Measurements from ENCODE around the gene EXOC4.
"Not testable (repeated sequence)": the region's sequence is repeated elsewhere in the genome, so short reads cannot be mapped to it uniquely, and the experiment has no call there.

EXOC4 gene

GRCh38 chr7:133252858-133253518, at the start of gene EXOC4:
TSS of gene EXOC4 (plus strand) at chr7:133253078.
- H3K9me3 ChIP-seq (ENCODE audit: low read length), result no peaks in the 10 kb centered on the region
- H3K4me1 ChIP-seq (ENCODE audit: insufficient read depth, low read length), result peaks cover 10% of the 10 kb centered on the region
- no peaks in the 10 kb centered on the region for H3K36me3 ChIP-seq (ENCODE audit: insufficient read depth, low read length)
- H3K27me3 ChIP-seq (ENCODE audit: insufficient read depth, low read length), result no peaks in the 10 kb centered on the region
- H3K4me3 ChIP-seq (ENCODE audit: low read length), result peak within 1 kb of the TSS; percentile 86
- H2AFZ ChIP-seq (ENCODE audit: low read depth, low read length), result peak within 1 kb of the TSS; percentile 57

GRCh38 chr7:133203490-133203889, 49.4 kb upstream of the EXOC4 start:
- no peaks in the 10 kb centered on the region for H3K9me3 ChIP-seq (ENCODE audit: low read length)
- no peaks in the 10 kb centered on the region for H3K36me3 ChIP-seq (ENCODE audit: insufficient read depth, low read length)
- no peak overlapping the region for H3K4me3 ChIP-seq (ENCODE audit: low read length)
- H2AFZ ChIP-seq (ENCODE audit: low read depth, low read length), result no peak overlapping the region
- no peaks in the 10 kb centered on the region for H3K27me3 ChIP-seq (ENCODE audit: insufficient read depth, low read length)
- no peaks in the 10 kb centered on the region for H3K4me1 ChIP-seq (ENCODE audit: insufficient read depth, low read length)

GRCh38 chr7:133207687-133208086, 45.2 kb upstream of the EXOC4 start:
- no peaks in the 10 kb centered on the region for H3K27me3 ChIP-seq (ENCODE audit: insufficient read depth, low read length)
- H3K4me3 ChIP-seq (ENCODE audit: low read length), result no peak overlapping the region
- H3K4me1 ChIP-seq (ENCODE audit: insufficient read depth, low read length), result no peaks in the 10 kb centered on the region
- no peak overlapping the region for H2AFZ ChIP-seq (ENCODE audit: low read depth, low read length)
- H3K9me3 ChIP-seq (ENCODE audit: low read length), result no peaks in the 10 kb centered on the region
- H3K36me3 ChIP-seq (ENCODE audit: insufficient read depth, low read length), result no peaks in the 10 kb centered on the region

- not testable (repeated sequence) for H3K36me3 ChIP-seq (ENCODE audit: insufficient read depth, low read length); H3K4me1 ChIP-seq (ENCODE audit: insufficient read depth, low read length); H2AFZ ChIP-seq (ENCODE audit: low read depth, low read length); H3K27me3 ChIP-seq (ENCODE audit: insufficient read depth, low read length); H3K4me3 ChIP-seq (ENCODE audit: low read length); H3K9me3 ChIP-seq (ENCODE audit: low read length)
Measured at GRCh38 chr7:133210817-133211216, 42.1 kb upstream of the EXOC4 start.

DNA sequence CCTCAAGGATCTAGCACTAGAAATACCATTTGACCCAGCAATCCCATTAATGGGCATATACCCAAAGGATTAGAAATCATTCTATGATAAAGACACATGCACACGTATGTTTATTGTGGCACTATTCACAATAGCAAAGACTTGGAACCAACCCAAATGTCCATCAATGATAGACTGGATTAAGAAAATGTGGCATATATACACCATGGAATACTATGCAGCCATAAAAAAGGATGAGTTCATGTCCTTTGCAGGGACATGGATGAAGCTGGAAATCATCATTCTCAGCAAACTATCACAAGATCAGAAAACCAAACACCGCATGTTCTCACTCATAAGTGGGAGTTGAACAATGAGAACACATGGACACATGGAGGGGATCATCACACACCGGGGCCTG, 39.1 kb upstream of the EXOC4 start:
- H3K4me3 ChIP-seq (ENCODE audit: low read length); H3K4me1 ChIP-seq (ENCODE audit: insufficient read depth, low read length); H3K9me3 ChIP-seq (ENCODE audit: low read length); H3K36me3 ChIP-seq (ENCODE audit: insufficient read depth, low read length); H3K27me3 ChIP-seq (ENCODE audit: insufficient read depth, low read length); H2AFZ ChIP-seq (ENCODE audit: low read depth, low read length): not testable (repeated sequence)

GRCh38 chr7:133217773-133218172, 35.1 kb upstream of the EXOC4 start:
- Histone ChIP-seq H3K36me3 (ENCODE audit: insufficient read depth, low read length) (no peaks in the 10 kb centered on the region), H3K4me1 (ENCODE audit: insufficient read depth, low read length) (no peaks in the 10 kb centered on the region), H3K27me3 (ENCODE audit: insufficient read depth, low read length) (no peaks in the 10 kb centered on the region), H3K4me3 (ENCODE audit: low read length) (no peak overlapping the region), H2AFZ (ENCODE audit: low read depth, low read length) (no peak overlapping the region), H3K9me3 (ENCODE audit: low read length) (no peaks in the 10 kb centered on the region)

- no peak overlapping the region for H3K4me3 ChIP-seq (ENCODE audit: low read length)
- H3K9me3 ChIP-seq (ENCODE audit: low read length), result no peaks in the 10 kb centered on the region
- no peak overlapping the region for H2AFZ ChIP-seq (ENCODE audit: low read depth, low read length)
- no peaks in the 10 kb centered on the region for H3K27me3 ChIP-seq (ENCODE audit: insufficient read depth, low read length)
- peaks cover 8% of the 10 kb centered on the region for H3K4me1 ChIP-seq (ENCODE audit: insufficient read depth, low read length)
- H3K36me3 ChIP-seq (ENCODE audit: insufficient read depth, low read length), result no peaks in the 10 kb centered on the region
Measured at GRCh38 chr7:133230591-133231194, 22.2 kb upstream of the EXOC4 start.

DNA sequence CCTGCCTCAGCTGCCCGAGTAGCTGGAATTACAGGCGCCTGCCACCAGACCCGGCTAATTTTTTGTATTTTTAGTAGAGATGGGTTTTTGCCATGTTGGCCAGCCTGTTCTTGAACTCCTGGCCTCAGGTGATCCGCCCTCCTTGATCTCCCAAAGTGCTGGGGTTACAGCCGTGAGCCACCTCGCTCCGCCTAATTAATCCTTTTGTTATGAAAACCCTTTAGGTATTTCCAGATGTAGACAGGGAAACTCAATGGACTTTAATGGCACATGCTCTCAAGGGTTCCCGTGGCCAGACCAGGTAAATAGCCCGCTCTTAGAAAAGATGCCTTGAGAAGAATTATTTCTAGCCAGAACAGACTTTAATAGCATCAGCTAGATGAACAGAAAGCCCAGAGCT, 19.7 kb upstream of the EXOC4 start:
- no peaks in the 10 kb centered on the region for H3K36me3 ChIP-seq (ENCODE audit: insufficient read depth, low read length)
- no peaks in the 10 kb centered on the region for H3K27me3 ChIP-seq (ENCODE audit: insufficient read depth, low read length)
- no peaks in the 10 kb centered on the region for H3K9me3 ChIP-seq (ENCODE audit: low read length)
- H3K4me3 ChIP-seq (ENCODE audit: low read length), result no peak overlapping the region
- H2AFZ ChIP-seq (ENCODE audit: low read depth, low read length), result no peak overlapping the region
- H3K4me1 ChIP-seq (ENCODE audit: insufficient read depth, low read length), result peaks cover 8% of the 10 kb centered on the region

DNA sequence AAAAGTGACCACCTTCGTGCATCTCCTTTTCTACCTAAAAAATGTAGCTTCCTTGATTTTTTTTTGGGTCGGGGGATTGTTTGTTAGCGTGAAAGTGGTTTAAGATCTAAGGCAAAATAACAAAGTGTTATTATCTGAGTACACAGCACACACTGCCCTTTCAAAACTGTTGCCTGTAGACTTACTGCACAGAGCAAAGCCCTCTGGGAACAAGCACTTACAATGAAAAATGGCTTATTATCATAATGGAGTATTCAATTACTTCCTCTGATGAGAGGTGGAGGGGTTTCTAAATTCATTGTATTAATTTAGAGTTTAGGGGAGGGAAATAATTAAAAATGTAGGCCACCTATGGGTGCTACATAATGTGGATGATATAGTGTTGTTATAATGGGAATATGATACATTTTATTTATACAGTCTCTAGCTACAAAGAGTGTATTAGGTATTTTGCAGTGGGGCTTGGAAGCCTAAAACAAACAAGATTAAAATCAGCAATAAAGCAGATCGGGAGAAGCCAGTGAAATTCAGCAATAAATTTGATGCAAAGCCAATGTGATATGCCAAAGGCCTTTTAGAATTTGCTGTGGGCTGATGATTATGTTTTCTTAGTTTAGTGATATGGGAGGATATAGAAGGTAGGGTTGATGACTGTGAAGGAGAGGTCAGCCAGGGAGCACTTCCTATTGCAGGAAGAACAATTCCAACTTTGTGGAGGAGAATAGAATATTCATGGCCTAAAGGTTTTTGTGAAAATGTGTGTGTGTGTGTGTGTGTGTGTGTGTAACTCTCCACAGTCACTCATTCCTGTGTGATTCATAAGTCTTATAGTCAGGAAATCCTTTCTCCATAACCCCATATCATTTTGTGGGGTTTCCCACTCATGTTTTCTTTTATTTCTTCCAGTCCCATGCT, 17.7 kb upstream of the EXOC4 start:
- Histone ChIP-seq H3K36me3 (ENCODE audit: insufficient read depth, low read length) (no peaks in the 10 kb centered on the region), H3K9me3 (ENCODE audit: low read length) (no peaks in the 10 kb centered on the region), H2AFZ (ENCODE audit: low read depth, low read length) (peak overlapping the region; percentile 51), H3K27me3 (ENCODE audit: insufficient read depth, low read length) (no peaks in the 10 kb centered on the region), H3K4me3 (ENCODE audit: low read length) (no peak overlapping the region), H3K4me1 (ENCODE audit: insufficient read depth, low read length) (peaks cover 8% of the 10 kb centered on the region)

- H3K36me3 ChIP-seq (ENCODE audit: insufficient read depth, low read length), result no peaks in the 10 kb centered on the region
- H3K27me3 ChIP-seq (ENCODE audit: insufficient read depth, low read length), result no peaks in the 10 kb centered on the region
- peaks cover 8% of the 10 kb centered on the region for H3K4me1 ChIP-seq (ENCODE audit: insufficient read depth, low read length)
- H3K9me3 ChIP-seq (ENCODE audit: low read length), result no peaks in the 10 kb centered on the region
- no peak overlapping the region for H2AFZ ChIP-seq (ENCODE audit: low read depth, low read length)
- no peak overlapping the region for H3K4me3 ChIP-seq (ENCODE audit: low read length)
Measured at GRCh38 chr7:133237545-133237944, 15.3 kb upstream of the EXOC4 start.

GRCh38 chr7:133240302-133240701, 12.6 kb upstream of the EXOC4 start:
- no peak overlapping the region for H2AFZ ChIP-seq (ENCODE audit: low read depth, low read length)
- no peaks in the 10 kb centered on the region for H3K36me3 ChIP-seq (ENCODE audit: insufficient read depth, low read length)
- H3K4me1 ChIP-seq (ENCODE audit: insufficient read depth, low read length), result peaks cover 4% of the 10 kb centered on the region
- no peaks in the 10 kb centered on the region for H3K9me3 ChIP-seq (ENCODE audit: low read length)
- H3K4me3 ChIP-seq (ENCODE audit: low read length), result no peak overlapping the region
- H3K27me3 ChIP-seq (ENCODE audit: insufficient read depth, low read length), result no peaks in the 10 kb centered on the region

- H3K9me3 ChIP-seq (ENCODE audit: low read length), result no peaks in the 10 kb centered on the region
- no peak overlapping the region for H3K4me3 ChIP-seq (ENCODE audit: low read length)
- no peaks in the 10 kb centered on the region for H3K27me3 ChIP-seq (ENCODE audit: insufficient read depth, low read length)
- no peak overlapping the region for H2AFZ ChIP-seq (ENCODE audit: low read depth, low read length)
- H3K4me1 ChIP-seq (ENCODE audit: insufficient read depth, low read length), result no peaks in the 10 kb centered on the region
- no peaks in the 10 kb centered on the region for H3K36me3 ChIP-seq (ENCODE audit: insufficient read depth, low read length)
Measured at GRCh38 chr7:133246558-133246957, 6.3 kb upstream of the EXOC4 start.

GRCh38 chr7:133248901-133249300, 4.0 kb upstream of the EXOC4 start:
- no peak overlapping the region for H2AFZ ChIP-seq (ENCODE audit: low read depth, low read length)
- no peaks in the 10 kb centered on the region for H3K9me3 ChIP-seq (ENCODE audit: low read length)
- peaks cover 1% of the 10 kb centered on the region for H3K4me1 ChIP-seq (ENCODE audit: insufficient read depth, low read length)
- H3K4me3 ChIP-seq (ENCODE audit: low read length), result no peak overlapping the region
- H3K36me3 ChIP-seq (ENCODE audit: insufficient read depth, low read length), result no peaks in the 10 kb centered on the region
- no peaks in the 10 kb centered on the region for H3K27me3 ChIP-seq (ENCODE audit: insufficient read depth, low read length)
